ENCODE data around the gene ANKMY1. TPM values are rescaled to one million over a fixed set of nuclear protein-coding genes. Genes with fewer than 3 reads are reported as not detected.

The ANKMY1 gene
- total and polyA plus RNA-seq, 2 of the 8 experiments (the other 6 are each of a cell fraction or from before 2014, with no cell fraction given), result 4.5 to 4.8 TPM

DNA sequence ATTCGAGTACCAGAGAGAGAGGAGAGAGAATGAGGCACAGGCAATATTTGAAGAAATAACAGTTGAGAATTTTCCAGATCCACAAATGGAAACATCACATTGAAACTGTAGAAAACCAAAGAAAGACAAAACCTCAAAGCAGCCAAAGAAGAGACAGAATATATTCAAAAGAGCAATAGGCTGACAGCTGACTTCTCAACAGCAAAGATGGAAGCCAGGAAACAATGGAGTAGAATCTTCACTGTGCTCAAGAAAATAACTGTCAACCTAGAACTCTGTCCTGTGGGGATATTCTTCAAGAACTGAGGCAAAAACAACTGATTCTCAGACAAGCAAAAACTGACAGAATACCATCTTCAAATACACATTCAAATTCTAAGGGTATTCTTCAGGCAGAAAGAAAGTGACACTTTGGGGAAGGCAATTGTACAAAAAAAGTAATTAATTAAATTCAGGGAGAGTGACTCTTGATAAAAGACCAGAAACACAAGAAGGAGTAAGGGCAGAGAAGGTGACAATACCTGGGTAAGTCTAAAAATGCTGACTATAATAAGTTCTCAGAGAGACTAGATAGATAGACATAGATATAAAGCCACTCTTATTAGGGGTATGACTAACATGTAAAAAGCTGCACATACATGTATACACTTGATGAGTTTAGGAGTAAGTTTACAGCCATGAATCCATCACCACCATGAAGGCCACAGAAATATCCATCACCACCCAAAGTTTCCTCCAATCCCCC, 25.6 kb downstream of the ANKMY1 start:
- Histone ChIP-seq H2AFZ (ENCODE audit: low read length) (no peak overlapping the region), H4K91ac (replicated peaks; ENCODE audit: insufficient read length, low read length) (no peak overlapping the region), H3K9me3 (ENCODE audit: insufficient read depth in 2 of 2, low read depth in 1 of 2, low read length in 1 of 2) (peaks cover 18 to 36% of the 10 kb centered on the region in 2 experiments), H3K56ac (replicated peaks; ENCODE audit: insufficient read length, low read depth, low read length) (no peak overlapping the region), H3K4me1 (replicated peaks in 1 of 4; ENCODE audit: control insufficient read depth in 3 of 4, insufficient read depth in 4 of 4, low read length in 3 of 4) (no peaks in the 10 kb centered on the region), H3K4me3 (ENCODE audit: extremely low read depth in 1 of 4, insufficient read depth in 2 of 4, low read depth in 3 of 4, low read length in 4 of 4) (no peak overlapping the region), H3K23ac (ENCODE audit: insufficient read length) (no peak overlapping the region), H4K8ac (ENCODE audit: extremely low read depth, insufficient read depth, low read length) (no peak overlapping the region), H3K23me2 (ENCODE audit: low read depth, low read length) (peaks cover 5% of the 10 kb centered on the region; the same call in 1 of the 2 replicates), H3K27me3 (replicated peaks in 1 of 4; ENCODE audit: control insufficient read depth in 3 of 4, extremely low read depth in 1 of 4, insufficient read depth in 3 of 4, low read length in 3 of 4) (no peaks in the 10 kb centered on the region), H3K4me2 (ENCODE audit: insufficient read depth in 1 of 2, low read depth in 2 of 2, low read length in 2 of 2) (no peak overlapping the region), H2BK120ac (replicated peaks; ENCODE audit: low read depth, low read length) (no peak overlapping the region), H4K5ac (ENCODE audit: insufficient read length, low read depth, low read length) (no peak overlapping the region), H3K36me3 (ENCODE audit: control insufficient read depth in 2 of 4, insufficient read depth in 4 of 4, low read length in 3 of 4) (no peaks in the 10 kb centered on the region; a peak in 3 of 8 replicates), H3K4ac (replicated peaks; ENCODE audit: insufficient read length, low read depth, low read length) (no peak overlapping the region), H2BK5ac (ENCODE audit: low read depth, low read length) (no peak overlapping the region), H3K27ac (ENCODE audit: low read depth, low read length) (no peak overlapping the region), H3K14ac (ENCODE audit: insufficient read length) (no peak overlapping the region), H2AK5ac (ENCODE audit: low read depth, low read length) (no peak overlapping the region), H3K18ac (ENCODE audit: extremely low read depth, low read length) (no peak overlapping the region), H2BK15ac (ENCODE audit: low read length) (no peak overlapping the region), H3K79me2 (ENCODE audit: control insufficient read depth in 1 of 2, insufficient read depth in 2 of 2, low read length in 2 of 2) (no peaks in the 10 kb centered on the region), H3K9ac (replicated peaks in 1 of 4; ENCODE audit: extremely low read depth in 1 of 4, low read depth in 3 of 4, low read length in 3 of 4) (no peak overlapping the region), H2BK12ac (ENCODE audit: low read depth, low read length) (no peak overlapping the region), H3K79me1 (ENCODE audit: low read depth, low read length) (no peaks in the 10 kb centered on the region), H4K20me1 (replicated peaks in 1 of 2; ENCODE audit: control insufficient read depth in 1 of 2, insufficient read depth in 2 of 2, low read length in 2 of 2) (no peaks in the 10 kb centered on the region), H2BK20ac (ENCODE audit: low read length) (no peak overlapping the region)
- CTCF ChIA-PET (ENCODE audit: partially characterized antibody), result interaction anchor here (1.6 kb wide), 1 partner anchor 25 kb away, joined by 4 read pairs; no protein-coding TSS in a partner anchor
- DNase-seq (ENCODE audit: low read depth in 1 of 2, low spot score in 2 of 2), result no peak
- no peak for FAIRE-seq
- 100% methylated on average over 1 of the region's 1 CpG; no CpG with 5 or more reads in 1 of the 2 experiments for WGBS, 2 experiments (ENCODE audit: extremely low coverage in 1 of 2, insufficient coverage in 1 of 2, insufficient read length in 1 of 2, insufficient replicate concordance in 2 of 2, low coverage in 1 of 2, low lambda C conversion rate in 2 of 2, missing lambda C conversion rate in 1 of 2)
- POLR2A ChIA-PET (ENCODE audit: partially characterized antibody), result no interaction called here
- no peak for TF ChIP-seq SP4 (IDR thresholded peaks at IDR 0.05; ENCODE audit: low read length)
- TF ChIP-seq, protein P1, sequence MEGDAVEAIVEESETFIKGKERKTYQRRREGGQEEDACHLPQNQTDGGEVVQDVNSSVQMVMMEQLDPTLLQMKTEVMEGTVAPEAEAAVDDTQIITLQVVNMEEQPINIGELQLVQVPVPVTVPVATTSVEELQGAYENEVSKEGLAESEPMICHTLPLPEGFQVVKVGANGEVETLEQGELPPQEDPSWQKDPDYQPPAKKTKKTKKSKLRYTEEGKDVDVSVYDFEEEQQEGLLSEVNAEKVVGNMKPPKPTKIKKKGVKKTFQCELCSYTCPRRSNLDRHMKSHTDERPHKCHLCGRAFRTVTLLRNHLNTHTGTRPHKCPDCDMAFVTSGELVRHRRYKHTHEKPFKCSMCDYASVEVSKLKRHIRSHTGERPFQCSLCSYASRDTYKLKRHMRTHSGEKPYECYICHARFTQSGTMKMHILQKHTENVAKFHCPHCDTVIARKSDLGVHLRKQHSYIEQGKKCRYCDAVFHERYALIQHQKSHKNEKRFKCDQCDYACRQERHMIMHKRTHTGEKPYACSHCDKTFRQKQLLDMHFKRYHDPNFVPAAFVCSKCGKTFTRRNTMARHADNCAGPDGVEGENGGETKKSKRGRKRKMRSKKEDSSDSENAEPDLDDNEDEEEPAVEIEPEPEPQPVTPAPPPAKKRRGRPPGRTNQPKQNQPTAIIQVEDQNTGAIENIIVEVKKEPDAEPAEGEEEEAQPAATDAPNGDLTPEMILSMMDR (IDR thresholded peaks at IDR 0.05; ENCODE audit: control extremely low read depth in 1 of 3, insufficient read depth in 1 of 3, low read depth in 1 of 3, low read length in 3 of 3), result no peak
- no peak for TF ChIP-seq TEAD4 (IDR thresholded peaks at IDR 0.05; ENCODE audit: low read depth, low read length)
- TF ChIP-seq TBP (IDR thresholded peaks at IDR 0.05; ENCODE audit: low read depth, low read length), result no peak
- no peak for TF ChIP-seq YY1 (IDR thresholded peaks at IDR 0.05; ENCODE audit: low read depth, low read length)
